Measurements from ENCODE around the gene CASS4.

The CASS4 gene

DNA sequence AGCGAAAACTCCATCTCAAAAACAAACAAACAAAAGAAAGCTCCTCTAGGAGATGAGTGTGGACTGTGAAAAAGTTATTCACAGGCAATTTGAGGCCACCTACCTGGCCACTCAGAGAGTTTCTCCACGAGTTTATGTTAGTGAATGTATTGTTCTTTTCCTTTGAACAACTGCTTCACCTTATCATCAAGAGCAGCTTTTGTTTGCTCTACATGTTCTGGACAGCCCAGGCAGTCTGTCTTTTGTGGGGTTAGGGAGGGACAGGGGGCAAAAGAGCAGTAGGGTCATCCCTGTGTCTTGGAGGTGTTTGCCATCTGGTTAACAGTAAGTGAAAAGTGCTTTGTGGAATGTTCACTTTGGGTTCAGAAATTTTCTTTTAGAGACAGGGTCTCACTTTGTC, 8.0 kb downstream of the CASS4 start:
- POLR2A ChIA-PET, result no interaction called here
- DNase-seq (ENCODE audit: extremely low spot score), result no peak
- CTCF ChIA-PET, result interaction anchor here (1.3 to 2.9 kb wide), 3 partner anchors 8 to 51 kb away, joined by 3 to 7 read pairs (median 3); no protein-coding TSS in a partner anchor
- TF ChIP-seq, protein P1, sequence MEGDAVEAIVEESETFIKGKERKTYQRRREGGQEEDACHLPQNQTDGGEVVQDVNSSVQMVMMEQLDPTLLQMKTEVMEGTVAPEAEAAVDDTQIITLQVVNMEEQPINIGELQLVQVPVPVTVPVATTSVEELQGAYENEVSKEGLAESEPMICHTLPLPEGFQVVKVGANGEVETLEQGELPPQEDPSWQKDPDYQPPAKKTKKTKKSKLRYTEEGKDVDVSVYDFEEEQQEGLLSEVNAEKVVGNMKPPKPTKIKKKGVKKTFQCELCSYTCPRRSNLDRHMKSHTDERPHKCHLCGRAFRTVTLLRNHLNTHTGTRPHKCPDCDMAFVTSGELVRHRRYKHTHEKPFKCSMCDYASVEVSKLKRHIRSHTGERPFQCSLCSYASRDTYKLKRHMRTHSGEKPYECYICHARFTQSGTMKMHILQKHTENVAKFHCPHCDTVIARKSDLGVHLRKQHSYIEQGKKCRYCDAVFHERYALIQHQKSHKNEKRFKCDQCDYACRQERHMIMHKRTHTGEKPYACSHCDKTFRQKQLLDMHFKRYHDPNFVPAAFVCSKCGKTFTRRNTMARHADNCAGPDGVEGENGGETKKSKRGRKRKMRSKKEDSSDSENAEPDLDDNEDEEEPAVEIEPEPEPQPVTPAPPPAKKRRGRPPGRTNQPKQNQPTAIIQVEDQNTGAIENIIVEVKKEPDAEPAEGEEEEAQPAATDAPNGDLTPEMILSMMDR (IDR thresholded peaks at IDR 0.05; ENCODE audit: control extremely low read depth, extremely low read depth, low read depth, missing control alignments), result no peak

DNA sequence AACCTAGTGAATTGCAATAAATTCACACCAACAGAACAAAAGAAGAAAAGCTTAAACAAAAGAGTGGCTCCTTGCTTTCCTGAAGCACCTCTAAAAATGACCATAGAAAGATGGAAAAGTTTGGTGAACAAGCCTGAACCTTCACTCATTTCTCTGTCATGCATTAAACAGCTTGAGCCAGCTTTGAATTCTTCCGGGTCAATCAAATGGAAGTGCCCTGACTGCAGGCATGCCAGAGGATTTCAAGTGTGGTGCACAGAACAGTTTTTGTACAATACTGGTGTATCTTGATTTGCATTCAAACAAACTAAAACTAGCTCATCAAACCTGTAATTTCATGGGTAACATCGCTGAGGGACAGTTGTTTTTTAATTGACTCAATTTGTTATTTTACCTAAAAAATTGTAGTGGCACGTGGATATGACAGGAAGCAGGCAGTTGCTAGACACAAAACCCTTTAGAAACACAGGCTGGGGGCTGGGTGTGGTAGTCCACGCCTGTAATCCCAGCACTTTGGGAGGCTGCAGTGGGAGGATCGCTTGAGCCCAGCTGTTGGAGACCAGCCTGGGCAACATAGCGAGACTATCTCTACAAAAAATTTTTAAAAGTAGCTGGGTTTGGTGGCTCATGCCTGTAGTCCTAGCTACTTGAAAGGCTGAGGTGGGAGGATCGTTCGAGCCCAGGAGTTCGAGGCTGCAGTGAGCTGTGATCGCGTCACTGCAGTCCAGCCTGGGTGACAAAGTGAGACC, 9.1 kb downstream of the CASS4 start:
- ChIA-PET POLR2A (no interaction called here), CTCF (interaction anchor here (1.1 to 2.7 kb wide), 5 partner anchors 10 to 36 kb away, joined by 3 to 20 read pairs (median 3); partner anchors contain the start of gene CASS4)
- DNase-seq (ENCODE audit: extremely low spot score), result no peak
- TF ChIP-seq, protein P1 (IDR thresholded peaks at IDR 0.05; ENCODE audit: control extremely low read depth, extremely low read depth, low read depth, missing control alignments), result no peak

DNA sequence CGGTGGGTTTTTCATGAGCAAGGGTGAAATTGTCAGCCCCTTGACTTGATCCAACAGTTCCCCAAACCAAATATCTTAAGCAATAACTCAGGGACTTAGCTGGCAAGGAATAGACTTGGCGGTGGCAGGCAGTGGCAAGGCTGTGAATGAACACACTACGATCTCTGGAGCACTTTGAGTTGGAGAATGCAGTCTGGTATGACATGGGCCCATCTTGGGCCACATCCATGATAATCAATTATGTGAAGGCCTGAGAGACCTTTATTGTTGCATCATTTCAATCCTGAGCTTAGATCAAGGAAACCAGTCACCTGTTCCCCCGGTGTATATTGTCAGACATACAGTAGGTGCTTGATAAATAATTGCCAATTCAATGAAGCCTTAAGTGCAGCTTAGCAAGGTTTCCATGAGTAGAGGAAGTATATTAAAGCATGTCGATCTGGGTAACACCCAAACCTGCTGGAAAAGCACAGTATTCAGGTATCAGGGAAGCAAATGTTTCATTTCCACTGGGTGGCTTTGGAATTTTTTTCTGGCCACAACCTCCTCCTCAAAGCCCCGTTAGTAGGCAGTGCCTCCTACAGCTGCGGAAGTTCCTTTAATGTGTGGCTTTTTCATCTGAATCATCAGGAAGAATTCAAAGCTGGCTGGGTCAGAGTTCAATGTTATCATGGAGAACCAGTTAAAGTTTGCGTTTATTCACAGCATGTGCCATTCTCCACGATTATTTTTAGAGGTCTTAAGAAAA, 10.2 kb downstream of the CASS4 start:
- TF ChIP-seq, protein P1 (IDR thresholded peaks at IDR 0.05; ENCODE audit: control extremely low read depth, extremely low read depth, low read depth, missing control alignments), result no peak
- ChIA-PET CTCF (interaction anchor here (1.1 to 2.7 kb wide), 3 partner anchors 11 to 16 kb away, joined by 3 to 20 read pairs (median 3); partner anchors contain the start of gene CASS4), POLR2A (no interaction called here)
- no peak for DNase-seq (ENCODE audit: extremely low spot score)

DNA sequence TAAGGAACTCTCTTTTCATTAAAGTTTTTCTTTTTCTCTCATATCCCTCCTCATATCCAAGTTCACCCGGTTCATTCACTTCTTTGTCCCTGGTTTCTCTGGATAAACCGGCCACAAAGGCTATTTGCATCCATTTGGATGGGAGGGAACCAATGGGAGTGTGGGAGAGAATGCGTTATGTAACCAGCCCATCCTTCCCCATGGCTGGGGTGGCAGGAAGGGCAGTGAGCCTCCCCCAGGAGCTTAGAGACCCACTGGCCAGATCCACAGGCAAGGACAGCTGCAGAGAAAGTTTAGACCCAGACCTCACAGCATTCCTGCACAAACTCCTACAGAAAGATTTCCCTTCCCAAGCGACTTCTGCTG, 10.7 kb downstream of the CASS4 start:
- TF ChIP-seq, protein P1 (IDR thresholded peaks at IDR 0.05; ENCODE audit: control extremely low read depth, extremely low read depth, low read depth, missing control alignments), result no peak
- ChIA-PET POLR2A (no interaction called here), CTCF (interaction anchor here (1.6 to 3.3 kb wide), 3 partner anchors 8 to 12 kb away, joined by 5 to 20 read pairs (median 8); partner anchors contain the start of gene CASS4)
- no peak for DNase-seq (ENCODE audit: extremely low spot score)

DNA sequence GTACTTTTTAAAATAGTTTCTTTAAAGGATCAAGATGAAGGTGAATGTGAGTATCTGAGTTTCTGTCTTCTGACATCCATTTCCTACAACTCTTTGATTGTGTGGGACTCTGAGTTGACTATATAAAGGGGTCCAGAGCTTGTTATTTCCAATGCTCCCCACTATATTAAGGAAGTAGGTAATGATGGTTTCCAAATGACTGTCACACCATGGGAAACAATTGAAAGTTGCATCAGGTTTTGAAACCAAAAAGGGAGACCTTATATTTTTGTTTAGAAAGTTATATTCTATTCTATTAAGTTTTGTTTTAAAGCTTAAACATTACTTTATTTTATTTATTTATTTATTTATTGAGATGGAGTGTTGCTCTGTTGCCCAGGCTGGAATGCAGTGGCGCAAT, 11.2 kb downstream of the CASS4 start:
- CTCF ChIA-PET, result interaction anchor here (1.0 to 3.3 kb wide), 4 partner anchors 8 to 44 kb away, joined by 3 to 20 read pairs (median 6); partner anchors contain the start of gene CASS4
- DNase-seq (ENCODE audit: extremely low spot score), result no peak
- POLR2A ChIA-PET, result no interaction called here
- TF ChIP-seq, protein P1 (IDR thresholded peaks at IDR 0.05; ENCODE audit: control extremely low read depth, extremely low read depth, low read depth, missing control alignments), result no peak

DNA sequence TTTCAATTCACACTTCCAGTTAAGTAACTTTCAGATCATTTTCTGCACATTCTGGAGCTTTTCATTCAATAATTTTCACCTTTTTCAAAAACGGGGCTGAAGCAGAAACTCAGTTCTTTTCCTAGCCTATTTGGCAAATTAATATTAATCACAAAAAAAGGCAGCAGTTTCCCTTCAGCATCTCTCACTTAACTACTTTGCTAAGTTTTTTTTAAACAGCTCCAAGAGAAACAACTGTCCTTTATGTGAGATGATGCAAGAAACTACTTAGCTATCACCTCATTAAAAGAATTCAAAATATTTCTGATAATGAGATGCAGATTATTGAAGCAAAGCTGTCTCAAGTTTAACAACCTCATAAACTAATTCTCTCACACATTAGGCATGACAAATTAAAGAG, 11.8 kb downstream of the CASS4 start:
- ChIA-PET POLR2A (no interaction called here), CTCF (interaction anchor here (1.0 to 3.3 kb wide), 4 partner anchors 9 to 44 kb away, joined by 3 to 8 read pairs (median 5); partner anchors contain the start of gene CASS4)
- TF ChIP-seq, protein P1 (IDR thresholded peaks at IDR 0.05; ENCODE audit: control extremely low read depth, extremely low read depth, low read depth, missing control alignments), result no peak
- no peak for DNase-seq (ENCODE audit: extremely low spot score)

Data from GM10248 (cell line).